T-helper 1 cell treated with Interleukin-12 subunit alpha and Interleukin-12 subunit beta and Interleukin-4 antibody, amounts not matched to agents 30 μg/mL and 1 μg/mL, for 36 hours (primary cell): ENCODE measurements around the gene GPC4.

Experiments
- H3K27ac Mint-ChIP-seq: one replicate; pipeline ENCODE4 v1.8.0; 2021; ENCODE audit warnings: mild to moderate bottlenecking, mixed read lengths
- H3K27me3 Mint-ChIP-seq: one replicate; pipeline ENCODE4 v1.8.0; 2021; ENCODE audit warnings: low read depth, mixed read lengths
- H3K36me3 Mint-ChIP-seq: one replicate; pipeline ENCODE4 v1.8.0; 2021; ENCODE audit warnings: low read depth, mixed read lengths
- H3K4me1 Mint-ChIP-seq: one replicate; pipeline ENCODE4 v1.8.0; 2021; ENCODE audit warnings: low read depth, mixed read lengths
- H3K4me3 Mint-ChIP-seq: one replicate; pipeline ENCODE4 v1.8.0; 2021; ENCODE audit warnings: mild to moderate bottlenecking, moderate library complexity, mixed read lengths
- H3K9me3 Mint-ChIP-seq: one replicate; pipeline ENCODE4 v1.8.0; 2021; ENCODE audit warnings: mixed read lengths

Gene GPC4

DNA sequence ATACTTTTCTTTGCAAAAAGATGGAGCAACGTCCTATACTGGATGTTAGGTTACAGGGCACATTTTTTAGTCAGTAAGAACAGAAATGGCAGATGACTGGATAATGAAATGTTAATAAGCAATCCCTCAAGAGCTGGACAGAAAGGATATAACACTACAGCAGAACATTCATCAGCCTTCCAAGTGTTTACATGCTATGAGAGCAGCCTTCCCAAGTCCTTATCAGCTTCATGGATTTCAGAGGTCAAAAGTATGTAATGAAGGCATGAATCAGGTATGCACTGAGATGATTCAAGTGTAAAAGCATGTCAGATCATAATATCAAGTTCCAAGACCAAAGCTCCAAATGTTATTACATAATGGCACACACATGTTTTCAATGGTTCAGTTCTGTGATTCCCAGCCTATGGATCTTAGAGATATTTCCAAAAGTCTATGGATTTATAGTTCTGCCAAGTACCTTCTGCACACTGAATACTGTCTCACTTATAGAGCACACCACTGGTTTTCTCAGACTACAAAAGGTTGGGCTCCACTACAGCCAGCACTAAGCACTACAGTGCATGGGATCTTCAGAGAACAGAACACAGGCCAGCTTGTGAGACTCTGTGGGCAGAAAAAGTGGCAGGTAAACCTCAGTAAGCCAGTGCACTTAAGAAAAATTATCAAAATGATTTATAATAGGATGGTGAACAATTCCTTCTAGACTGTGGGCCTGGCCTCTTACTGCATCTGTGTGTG, 49.2 kb downstream of the GPC4 start:
- H3K36me3 Mint-ChIP-seq, result no peaks in the 10 kb centered on the region
- H3K27ac Mint-ChIP-seq, result no peak overlapping the region
- no peaks in the 10 kb centered on the region for H3K4me1 Mint-ChIP-seq
- no peaks in the 10 kb centered on the region for H3K9me3 Mint-ChIP-seq
- H3K4me3 Mint-ChIP-seq, result no peak overlapping the region
- H3K27me3 Mint-ChIP-seq, result no peaks in the 10 kb centered on the region

DNA sequence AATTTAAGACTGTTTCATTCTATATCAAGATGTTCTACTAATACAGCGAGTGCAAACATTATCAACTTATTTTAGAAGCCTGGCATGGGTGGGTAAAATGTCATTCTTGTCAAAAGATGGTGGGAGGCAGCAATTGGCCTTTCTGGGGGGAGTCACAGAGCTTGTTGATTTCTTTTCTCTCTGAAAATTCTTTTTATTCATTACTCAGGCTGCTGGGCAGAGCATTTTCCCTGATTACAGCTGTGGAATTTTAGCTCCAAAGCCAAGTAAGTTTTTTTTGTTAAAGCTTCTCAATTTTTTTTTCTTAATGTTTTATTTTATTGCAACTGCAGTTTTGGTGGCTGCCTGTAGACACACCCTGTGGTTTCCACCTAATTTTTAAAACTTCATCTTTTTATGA, 50.4 kb downstream of the GPC4 start:
- no peaks in the 10 kb centered on the region for H3K36me3 Mint-ChIP-seq
- H3K9me3 Mint-ChIP-seq, result no peaks in the 10 kb centered on the region
- H3K4me1 Mint-ChIP-seq, result no peaks in the 10 kb centered on the region
- no peak overlapping the region for H3K4me3 Mint-ChIP-seq
- H3K27me3 Mint-ChIP-seq, result no peaks in the 10 kb centered on the region
- no peak overlapping the region for H3K27ac Mint-ChIP-seq

DNA sequence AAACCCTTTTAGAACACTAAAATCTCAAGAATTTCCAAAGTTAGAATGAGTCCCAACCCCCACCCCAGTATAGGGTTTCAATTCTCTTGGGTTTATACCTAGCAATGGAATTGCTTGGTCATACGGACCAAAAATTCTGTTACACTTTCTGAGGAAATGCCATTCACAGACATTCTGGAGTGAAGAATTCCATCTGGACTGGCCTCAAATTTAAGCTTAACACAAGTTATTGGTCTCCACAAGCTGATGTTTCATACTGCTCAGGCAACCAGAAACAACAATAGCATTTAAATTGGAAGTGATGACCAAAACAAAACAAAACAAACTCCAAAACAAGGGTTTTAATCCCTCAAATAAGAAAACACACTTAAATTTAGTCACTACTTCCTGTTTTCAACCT, 51.1 kb downstream of the GPC4 start:
- Mint-ChIP-seq H3K4me3 (no peak overlapping the region), H3K9me3 (no peaks in the 10 kb centered on the region), H3K4me1 (no peaks in the 10 kb centered on the region), H3K36me3 (no peaks in the 10 kb centered on the region), H3K27me3 (no peaks in the 10 kb centered on the region), H3K27ac (no peak overlapping the region)

DNA sequence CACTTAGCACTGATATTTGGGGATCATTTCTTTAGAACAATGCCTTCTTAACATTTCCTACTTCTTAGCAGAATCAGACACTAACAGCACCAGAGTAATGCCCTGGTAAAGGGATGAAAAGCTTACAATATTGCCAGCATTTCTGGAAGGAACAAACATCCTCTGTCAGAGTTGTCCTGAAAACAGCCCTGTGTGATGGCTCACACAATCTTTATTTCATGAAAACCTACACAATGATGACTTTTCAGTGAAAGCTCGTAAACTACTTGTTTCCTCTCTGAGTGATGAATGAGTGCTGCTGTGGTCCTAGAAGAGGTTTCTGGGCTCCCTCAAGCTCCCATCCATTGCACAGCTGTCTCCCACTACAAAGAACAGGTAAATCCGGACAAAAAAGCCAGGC, 52.8 kb downstream of the GPC4 start:
- Mint-ChIP-seq H3K27me3 (no peaks in the 10 kb centered on the region), H3K36me3 (no peaks in the 10 kb centered on the region), H3K27ac (no peak overlapping the region), H3K4me3 (no peak overlapping the region), H3K9me3 (no peaks in the 10 kb centered on the region), H3K4me1 (no peaks in the 10 kb centered on the region)

DNA sequence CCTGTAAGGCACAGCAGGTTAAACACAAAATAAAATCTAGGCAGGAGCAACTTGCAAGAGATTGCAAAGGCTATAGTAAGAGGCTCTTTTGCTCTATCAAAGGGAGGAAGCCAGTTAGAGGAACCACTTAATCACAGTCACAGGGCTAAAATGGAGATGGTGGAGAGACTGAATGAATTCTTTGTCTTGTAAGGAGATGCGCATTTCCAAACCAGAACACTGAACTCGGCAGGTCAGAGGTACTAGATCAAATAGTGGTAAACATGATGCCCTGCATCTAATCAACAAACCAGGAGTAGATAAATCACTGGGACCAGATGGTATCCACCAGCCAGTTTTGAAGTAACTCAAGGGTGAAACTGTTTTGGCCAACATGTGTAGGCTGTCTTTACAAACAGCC, 55.8 kb downstream of the GPC4 start:
- H3K27ac Mint-ChIP-seq, result no peak overlapping the region
- H3K27me3 Mint-ChIP-seq, result no peaks in the 10 kb centered on the region
- no peaks in the 10 kb centered on the region for H3K36me3 Mint-ChIP-seq
- H3K4me3 Mint-ChIP-seq, result no peak overlapping the region
- no peaks in the 10 kb centered on the region for H3K9me3 Mint-ChIP-seq
- no peaks in the 10 kb centered on the region for H3K4me1 Mint-ChIP-seq

DNA sequence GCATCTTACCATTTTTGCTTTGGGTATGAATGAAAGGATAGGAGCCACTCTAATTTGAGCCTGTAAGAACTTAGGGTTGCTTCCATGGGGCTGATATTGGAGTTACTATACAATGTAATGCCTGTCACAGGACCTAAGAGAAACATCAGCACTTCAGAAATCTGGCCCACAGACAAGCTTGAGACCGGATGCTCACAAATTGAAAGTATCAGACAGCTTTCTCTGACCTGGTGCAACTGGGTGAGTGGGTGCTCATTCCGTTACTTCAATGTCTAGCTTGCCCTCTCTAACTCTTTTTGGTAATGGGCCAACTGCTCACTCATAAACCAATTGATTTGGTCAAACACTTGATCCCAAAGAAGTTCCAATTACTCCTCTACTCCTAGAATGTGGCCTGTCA, 62.1 kb downstream of the GPC4 start:
- no peaks in the 10 kb centered on the region for H3K36me3 Mint-ChIP-seq
- H3K4me3 Mint-ChIP-seq, result no peak overlapping the region
- H3K27me3 Mint-ChIP-seq, result peaks cover 3% of the 10 kb centered on the region
- H3K27ac Mint-ChIP-seq, result no peak overlapping the region
- no peaks in the 10 kb centered on the region for H3K9me3 Mint-ChIP-seq
- no peaks in the 10 kb centered on the region for H3K4me1 Mint-ChIP-seq

DNA sequence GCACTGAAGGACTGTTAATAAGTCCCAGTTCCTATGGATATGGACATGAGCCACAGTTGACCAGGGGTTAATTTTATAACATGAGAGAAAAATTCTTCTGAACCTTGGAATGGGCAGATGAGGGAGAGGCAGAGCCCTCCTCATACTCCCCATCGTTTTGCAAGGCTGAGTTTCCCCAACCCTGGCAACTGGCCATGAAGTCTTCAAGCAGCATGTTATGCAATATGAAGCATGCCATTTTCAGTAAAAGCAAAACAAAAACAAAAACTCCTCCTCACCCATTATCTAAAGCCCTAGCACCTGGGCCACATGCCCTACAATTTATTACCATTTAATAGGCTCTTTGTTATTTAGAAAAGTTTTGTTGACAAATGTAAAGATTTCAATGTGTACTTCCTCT, 64.5 kb downstream of the GPC4 start:
- H3K27ac Mint-ChIP-seq, result no peak overlapping the region
- no peaks in the 10 kb centered on the region for H3K4me1 Mint-ChIP-seq
- H3K9me3 Mint-ChIP-seq, result no peaks in the 10 kb centered on the region
- H3K36me3 Mint-ChIP-seq, result no peaks in the 10 kb centered on the region
- peaks cover 3% of the 10 kb centered on the region for H3K27me3 Mint-ChIP-seq
- no peak overlapping the region for H3K4me3 Mint-ChIP-seq

DNA sequence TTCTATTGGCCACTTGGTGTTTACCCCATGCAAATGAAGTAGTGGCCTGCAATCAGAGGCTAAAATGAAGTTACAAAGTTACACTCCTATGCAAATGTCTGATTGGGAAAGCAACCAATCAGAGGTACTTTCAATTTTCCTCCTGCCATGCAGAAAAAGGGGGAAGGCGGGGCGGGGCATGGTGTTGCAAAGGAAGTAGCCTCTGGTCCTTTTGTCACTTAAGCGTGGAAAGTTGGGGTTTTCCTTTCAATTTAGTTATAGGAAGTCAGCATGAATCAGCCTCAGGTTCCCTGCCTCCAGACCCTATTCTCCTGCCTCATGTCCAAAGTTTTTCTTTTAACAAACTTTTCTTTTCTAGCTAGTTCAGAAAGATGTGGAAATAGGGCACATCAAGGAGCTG, 69.3 kb downstream of the GPC4 start:
- Mint-ChIP-seq H3K27ac (no peak overlapping the region), H3K36me3 (no peaks in the 10 kb centered on the region), H3K4me3 (no peak overlapping the region), H3K27me3 (no peaks in the 10 kb centered on the region), H3K4me1 (no peaks in the 10 kb centered on the region), H3K9me3 (no peaks in the 10 kb centered on the region)

DNA sequence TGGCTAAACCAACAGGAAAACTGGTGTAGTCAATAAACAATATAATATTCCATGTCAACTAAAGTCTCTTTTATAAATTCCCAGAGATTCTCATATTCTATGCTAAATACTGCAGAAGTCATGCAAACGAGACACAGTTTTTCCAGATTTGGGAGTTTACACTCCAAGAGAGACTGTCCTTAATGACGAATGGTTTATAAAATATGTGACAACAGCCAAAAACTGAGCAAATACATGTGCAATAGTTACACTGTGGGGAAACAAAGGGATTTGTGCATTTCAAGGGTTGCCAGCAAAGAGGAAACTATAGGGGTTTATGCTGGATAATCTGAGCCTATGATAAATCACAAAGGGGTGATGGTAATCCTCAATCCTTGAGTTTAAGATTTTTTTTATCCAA, 75.7 kb downstream of the GPC4 start:
- H3K36me3 Mint-ChIP-seq, result no peaks in the 10 kb centered on the region
- no peaks in the 10 kb centered on the region for H3K9me3 Mint-ChIP-seq
- no peaks in the 10 kb centered on the region for H3K27me3 Mint-ChIP-seq
- H3K4me3 Mint-ChIP-seq, result no peak overlapping the region
- no peaks in the 10 kb centered on the region for H3K4me1 Mint-ChIP-seq
- no peak overlapping the region for H3K27ac Mint-ChIP-seq

DNA sequence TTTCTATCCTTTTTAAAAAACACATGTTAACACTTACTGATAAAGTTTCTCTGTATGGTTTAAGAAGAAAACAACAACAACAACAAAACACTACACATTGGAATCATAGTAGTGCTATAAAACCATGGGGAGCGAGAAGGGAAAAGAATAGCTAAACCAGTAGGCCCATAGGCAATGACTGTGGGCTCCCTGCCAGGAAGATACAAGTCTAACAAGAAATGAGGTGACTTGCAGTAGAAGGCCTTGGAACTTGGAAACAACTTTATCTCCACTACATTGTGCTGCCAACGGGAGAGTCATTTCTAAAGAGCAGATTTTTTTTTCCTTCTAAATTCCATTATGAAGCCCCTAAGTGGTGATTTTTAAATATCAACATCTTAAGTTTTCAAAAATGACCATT, 78.0 kb downstream of the GPC4 start:
- no peak overlapping the region for H3K4me3 Mint-ChIP-seq
- no peaks in the 10 kb centered on the region for H3K4me1 Mint-ChIP-seq
- no peaks in the 10 kb centered on the region for H3K27me3 Mint-ChIP-seq
- H3K9me3 Mint-ChIP-seq, result no peaks in the 10 kb centered on the region
- no peaks in the 10 kb centered on the region for H3K36me3 Mint-ChIP-seq
- H3K27ac Mint-ChIP-seq, result no peak overlapping the region

DNA sequence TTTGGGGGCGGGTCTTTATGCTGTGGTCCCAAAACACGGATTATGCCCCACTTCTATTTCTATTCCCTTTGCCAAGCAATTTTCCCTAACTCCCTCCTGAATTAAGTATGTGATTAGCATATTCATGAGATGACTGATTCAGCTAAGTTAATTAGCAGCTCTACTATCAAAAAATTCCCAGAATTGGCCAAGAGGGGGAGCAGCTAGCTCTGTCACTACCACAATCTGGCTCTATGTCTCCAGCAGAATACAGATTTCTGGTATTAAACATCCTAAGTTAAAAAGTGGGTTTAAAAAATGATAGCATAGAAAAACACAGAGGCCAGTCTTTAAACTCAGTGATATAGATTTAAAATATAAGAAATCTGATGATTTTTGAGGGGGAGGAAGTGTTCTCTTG, 80.3 kb downstream of the GPC4 start:
- Mint-ChIP-seq H3K9me3 (no peaks in the 10 kb centered on the region), H3K4me1 (no peaks in the 10 kb centered on the region), H3K4me3 (no peak overlapping the region), H3K36me3 (no peaks in the 10 kb centered on the region), H3K27ac (no peak overlapping the region), H3K27me3 (no peaks in the 10 kb centered on the region)

DNA sequence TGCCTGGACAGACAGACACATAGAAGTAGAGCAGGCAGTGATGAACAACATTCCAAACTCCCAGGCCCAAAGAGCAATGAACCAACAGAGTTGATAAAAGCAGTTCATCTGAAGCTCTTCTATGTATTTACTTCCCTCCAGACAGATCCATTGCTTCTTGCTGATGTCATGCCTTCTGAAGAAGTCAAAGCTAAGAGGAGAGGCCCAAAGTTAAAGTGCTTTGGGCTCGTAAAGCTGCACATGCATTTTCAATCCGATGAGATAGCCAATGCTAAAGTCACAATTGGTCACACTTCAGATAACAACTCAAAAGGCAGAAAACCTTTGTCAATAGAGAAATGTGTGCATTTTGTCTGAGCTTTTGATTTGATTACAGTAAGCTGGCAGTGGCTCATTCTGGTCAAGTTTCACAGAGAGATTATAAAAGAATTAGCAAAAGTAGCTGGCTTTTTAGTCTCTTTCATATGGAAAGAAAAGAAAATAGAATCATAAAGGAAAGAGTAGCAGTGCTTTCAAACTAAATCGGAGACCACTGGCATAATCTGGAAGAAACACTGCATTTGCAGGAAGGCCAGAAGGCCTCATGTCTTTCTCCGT, 82.0 kb downstream of the GPC4 start:
- no peaks in the 10 kb centered on the region for H3K27me3 Mint-ChIP-seq
- H3K4me3 Mint-ChIP-seq, result no peak overlapping the region
- no peaks in the 10 kb centered on the region for H3K4me1 Mint-ChIP-seq
- H3K9me3 Mint-ChIP-seq, result no peaks in the 10 kb centered on the region
- H3K36me3 Mint-ChIP-seq, result no peaks in the 10 kb centered on the region
- H3K27ac Mint-ChIP-seq, result no peak overlapping the region

DNA sequence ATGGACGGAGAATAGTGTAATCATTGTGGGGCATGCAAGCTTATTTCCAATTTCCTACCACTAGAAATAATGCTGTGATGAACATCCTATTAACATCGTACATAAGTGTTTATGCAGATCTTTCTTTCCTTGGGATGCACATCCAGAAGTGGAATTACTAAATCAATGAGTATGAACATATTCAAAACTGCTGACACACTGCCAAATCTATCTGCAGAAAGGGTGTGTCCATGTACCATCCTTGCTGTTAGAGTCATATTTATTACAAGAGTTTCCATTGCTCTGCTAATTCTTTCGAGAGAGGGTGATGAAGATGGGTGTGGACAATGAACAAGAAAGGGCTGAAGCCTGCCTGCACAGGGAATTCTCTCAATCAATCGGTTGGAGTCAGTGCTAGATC, 82.6 kb downstream of the GPC4 start:
- H3K27ac Mint-ChIP-seq, result no peak overlapping the region
- no peaks in the 10 kb centered on the region for H3K9me3 Mint-ChIP-seq
- H3K36me3 Mint-ChIP-seq, result no peaks in the 10 kb centered on the region
- H3K27me3 Mint-ChIP-seq, result no peaks in the 10 kb centered on the region
- H3K4me3 Mint-ChIP-seq, result no peak overlapping the region
- no peaks in the 10 kb centered on the region for H3K4me1 Mint-ChIP-seq

DNA sequence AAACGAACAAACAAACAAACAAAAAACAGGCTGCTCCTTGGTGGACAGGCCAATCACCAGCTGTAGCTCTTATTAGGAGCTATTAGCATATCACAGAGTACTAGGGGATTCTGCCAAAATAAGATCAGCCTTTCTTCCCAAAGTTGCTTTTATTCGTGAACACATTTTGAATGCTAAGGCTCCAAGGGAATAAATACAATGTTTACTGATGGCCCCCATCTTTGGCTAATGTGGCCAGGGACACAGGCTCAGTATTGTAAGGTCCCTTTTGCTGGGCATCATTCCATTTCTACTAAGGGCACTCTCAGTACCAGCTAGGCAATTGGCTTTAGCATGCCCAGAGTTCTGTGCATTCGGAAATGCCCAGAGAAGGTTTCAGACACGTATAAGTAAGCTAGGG, 84.3 kb downstream of the GPC4 start:
- H3K9me3 Mint-ChIP-seq, result no peaks in the 10 kb centered on the region
- H3K4me3 Mint-ChIP-seq, result no peak overlapping the region
- H3K27me3 Mint-ChIP-seq, result no peaks in the 10 kb centered on the region
- H3K36me3 Mint-ChIP-seq, result no peaks in the 10 kb centered on the region
- H3K27ac Mint-ChIP-seq, result no peak overlapping the region
- H3K4me1 Mint-ChIP-seq, result no peaks in the 10 kb centered on the region

DNA sequence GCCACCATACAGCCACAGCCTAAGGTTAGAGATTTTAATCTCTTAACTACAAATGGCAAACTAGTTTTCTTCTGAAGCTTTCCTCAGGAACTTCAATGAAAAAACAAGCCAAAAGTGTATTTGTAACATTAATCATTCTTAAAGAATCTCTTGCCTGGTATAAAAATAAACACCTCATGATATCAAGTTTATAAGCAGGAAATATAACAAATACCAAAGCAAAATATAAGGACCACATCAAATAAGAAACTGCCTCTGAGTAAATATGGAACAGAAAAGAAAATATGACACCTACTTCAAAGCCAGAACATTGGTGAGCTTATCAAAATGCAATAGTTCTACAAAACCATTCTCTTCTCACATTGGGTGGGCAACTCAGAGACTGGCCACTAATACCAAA, 89.9 kb downstream of the GPC4 start:
- no peaks in the 10 kb centered on the region for H3K27me3 Mint-ChIP-seq
- no peak overlapping the region for H3K4me3 Mint-ChIP-seq
- H3K9me3 Mint-ChIP-seq, result no peaks in the 10 kb centered on the region
- H3K4me1 Mint-ChIP-seq, result peaks cover 5% of the 10 kb centered on the region
- no peak overlapping the region for H3K27ac Mint-ChIP-seq
- H3K36me3 Mint-ChIP-seq, result no peaks in the 10 kb centered on the region

DNA sequence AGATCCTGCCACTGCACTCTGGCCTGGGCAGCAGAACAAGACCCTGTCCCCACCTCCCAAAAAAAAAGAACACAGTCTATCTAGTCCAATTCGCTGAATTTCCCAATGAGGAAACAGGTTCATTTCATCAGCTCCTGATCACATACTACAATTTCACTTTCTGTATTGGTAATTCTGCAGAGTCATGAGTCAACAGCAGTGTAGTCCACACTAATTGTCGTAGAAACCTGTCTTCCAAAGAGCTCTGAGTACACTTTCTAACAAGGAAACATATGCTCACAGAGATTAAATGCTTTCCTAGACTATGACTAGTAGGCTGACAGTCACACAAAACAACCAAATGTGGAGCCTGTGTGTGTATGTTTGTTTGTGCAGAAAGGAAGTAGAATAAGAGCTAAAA, 91.9 kb downstream of the GPC4 start:
- Mint-ChIP-seq H3K4me3 (no peak overlapping the region), H3K9me3 (no peaks in the 10 kb centered on the region), H3K27me3 (no peaks in the 10 kb centered on the region), H3K4me1 (peaks cover 5% of the 10 kb centered on the region), H3K36me3 (no peaks in the 10 kb centered on the region), H3K27ac (no peak overlapping the region)
